GM12873 (cell line): ENCODE data around the gene NDC80.
A peak's percentile ranks its signal among the peaks of the same experiment; 100 is the strongest.

ENCODE experiments used
- TF ChIP-seq, protein P1 (sequence below): IDR thresholded peaks from 2 replicates; pipeline ENCODE4 v1.5.1; 2012; ENCODE audit warnings: low read depth, mild to moderate bottlenecking, moderate library complexity, low read length, control low read depth; ENCODE audit not compliant: insufficient read depth; ENCODE audit errors: missing control alignments

Gene NDC80

DNA sequence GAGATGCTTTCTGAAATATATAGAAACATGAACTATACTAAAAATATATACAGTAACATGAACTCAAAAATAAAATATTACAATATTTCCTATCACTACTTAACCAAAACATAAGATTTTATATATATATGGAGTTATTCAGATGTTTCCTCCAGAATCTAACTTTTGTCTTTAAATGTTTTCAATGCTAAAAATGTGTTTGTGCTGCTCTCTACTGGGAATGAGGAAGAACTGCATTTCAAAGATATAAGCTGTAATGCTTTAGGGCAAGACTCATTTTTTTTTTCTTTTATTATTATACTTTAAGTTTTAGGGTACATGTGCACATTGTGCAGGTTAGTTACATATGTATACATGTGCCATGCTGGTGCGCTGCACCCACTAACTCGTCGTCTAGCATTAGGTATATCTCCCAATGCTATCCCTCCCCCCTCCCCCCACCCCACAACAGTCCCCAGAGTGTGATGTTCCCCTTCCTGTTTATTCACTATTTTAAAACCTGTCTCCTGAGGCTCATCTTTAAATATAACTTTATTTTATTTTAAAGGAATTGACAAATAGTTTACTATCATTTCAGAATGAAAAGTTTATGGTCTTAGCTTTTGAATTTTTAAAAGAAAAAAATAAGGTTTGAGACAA lies 29.3 kb upstream of the NDC80 start:
- TF ChIP-seq, protein P1, sequence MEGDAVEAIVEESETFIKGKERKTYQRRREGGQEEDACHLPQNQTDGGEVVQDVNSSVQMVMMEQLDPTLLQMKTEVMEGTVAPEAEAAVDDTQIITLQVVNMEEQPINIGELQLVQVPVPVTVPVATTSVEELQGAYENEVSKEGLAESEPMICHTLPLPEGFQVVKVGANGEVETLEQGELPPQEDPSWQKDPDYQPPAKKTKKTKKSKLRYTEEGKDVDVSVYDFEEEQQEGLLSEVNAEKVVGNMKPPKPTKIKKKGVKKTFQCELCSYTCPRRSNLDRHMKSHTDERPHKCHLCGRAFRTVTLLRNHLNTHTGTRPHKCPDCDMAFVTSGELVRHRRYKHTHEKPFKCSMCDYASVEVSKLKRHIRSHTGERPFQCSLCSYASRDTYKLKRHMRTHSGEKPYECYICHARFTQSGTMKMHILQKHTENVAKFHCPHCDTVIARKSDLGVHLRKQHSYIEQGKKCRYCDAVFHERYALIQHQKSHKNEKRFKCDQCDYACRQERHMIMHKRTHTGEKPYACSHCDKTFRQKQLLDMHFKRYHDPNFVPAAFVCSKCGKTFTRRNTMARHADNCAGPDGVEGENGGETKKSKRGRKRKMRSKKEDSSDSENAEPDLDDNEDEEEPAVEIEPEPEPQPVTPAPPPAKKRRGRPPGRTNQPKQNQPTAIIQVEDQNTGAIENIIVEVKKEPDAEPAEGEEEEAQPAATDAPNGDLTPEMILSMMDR: peak; percentile 54

DNA sequence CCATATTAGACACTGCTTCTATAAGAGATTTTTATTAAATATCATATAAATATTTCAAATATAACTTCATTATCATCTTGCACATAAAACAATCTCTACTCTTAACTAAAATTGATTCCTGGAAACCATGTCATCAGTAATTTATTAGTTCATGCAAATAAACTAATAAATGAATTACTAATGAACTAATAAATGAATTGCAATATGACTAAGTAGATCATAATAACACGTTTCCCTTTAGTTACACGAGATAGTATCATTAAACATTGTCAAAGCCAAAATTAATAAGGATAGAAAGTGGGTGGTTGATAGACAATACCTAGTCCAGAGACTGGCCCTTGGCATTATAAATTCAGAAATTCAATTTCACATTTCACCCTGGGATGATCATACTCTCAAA lies 26.2 kb upstream of the NDC80 start:
- TF ChIP-seq, protein P1: no peak

DNA sequence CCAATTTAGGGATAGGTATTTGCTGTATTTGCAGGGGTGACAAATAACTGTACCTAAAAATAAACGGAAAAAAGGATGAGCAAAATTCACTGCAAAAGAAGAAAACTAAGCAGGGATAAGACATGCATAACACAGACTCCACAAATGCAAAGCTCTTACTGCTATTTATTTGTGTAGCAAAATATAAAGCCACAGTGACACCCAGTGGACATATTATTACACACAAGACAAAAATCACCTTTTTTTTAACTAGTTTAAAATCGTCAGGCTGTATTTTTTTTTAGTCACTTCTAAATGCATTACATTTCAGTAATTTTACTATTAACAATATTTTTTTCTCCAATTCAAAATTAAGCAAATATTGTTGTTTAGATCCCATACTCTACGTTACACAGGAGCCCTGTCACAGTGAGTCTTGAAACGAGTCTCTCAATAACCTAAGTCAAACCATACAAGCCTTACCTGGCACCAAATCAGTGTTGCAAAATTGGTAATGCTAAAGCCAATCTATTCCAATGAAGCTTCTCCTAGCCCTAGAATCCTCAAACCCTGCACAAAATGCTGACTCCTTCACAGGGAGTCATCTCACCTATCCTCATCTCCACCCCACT lies 23.8 kb upstream of the NDC80 start:
- TF ChIP-seq, protein P1: peak; percentile 49

DNA sequence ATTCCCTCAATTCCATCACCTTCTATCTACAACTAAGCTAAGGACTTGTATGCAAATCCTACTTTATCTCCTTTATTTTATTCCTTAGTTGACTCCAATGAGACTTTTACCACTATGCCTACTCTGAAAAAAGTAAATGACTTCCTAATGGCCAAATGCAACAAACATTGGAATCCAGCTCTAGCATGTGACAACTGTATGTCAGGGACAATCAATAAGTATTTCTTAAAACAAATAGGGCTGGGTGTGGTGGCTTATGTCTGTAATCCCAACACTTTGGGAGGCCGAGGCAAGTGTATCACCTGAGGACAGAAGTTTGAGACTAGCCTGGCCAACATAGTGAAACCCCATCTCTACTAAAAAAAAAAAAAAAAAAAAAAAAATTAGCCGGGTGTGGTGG lies 21.9 kb upstream of the NDC80 start:
- TF ChIP-seq, protein P1: no peak

DNA sequence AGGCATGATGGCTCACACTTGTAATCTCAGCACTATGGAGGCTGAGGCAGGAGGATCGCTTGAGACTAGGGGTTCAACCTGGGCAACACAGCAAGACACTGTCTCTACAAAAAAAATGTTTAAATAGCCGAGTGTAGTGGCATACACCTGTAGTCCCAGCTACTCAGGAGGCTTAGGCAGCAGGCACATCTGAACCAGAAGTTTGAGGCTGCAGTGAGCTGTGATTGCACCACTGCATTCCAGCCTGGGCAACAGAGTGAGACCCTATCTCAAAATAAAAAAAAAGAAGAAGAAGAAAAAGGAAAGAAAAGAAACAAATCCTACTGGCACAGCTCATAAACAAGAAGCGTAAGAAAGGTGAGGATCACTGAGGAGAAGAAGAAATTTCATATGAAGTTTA lies 19.9 kb upstream of the NDC80 start:
- TF ChIP-seq, protein P1: no peak

DNA sequence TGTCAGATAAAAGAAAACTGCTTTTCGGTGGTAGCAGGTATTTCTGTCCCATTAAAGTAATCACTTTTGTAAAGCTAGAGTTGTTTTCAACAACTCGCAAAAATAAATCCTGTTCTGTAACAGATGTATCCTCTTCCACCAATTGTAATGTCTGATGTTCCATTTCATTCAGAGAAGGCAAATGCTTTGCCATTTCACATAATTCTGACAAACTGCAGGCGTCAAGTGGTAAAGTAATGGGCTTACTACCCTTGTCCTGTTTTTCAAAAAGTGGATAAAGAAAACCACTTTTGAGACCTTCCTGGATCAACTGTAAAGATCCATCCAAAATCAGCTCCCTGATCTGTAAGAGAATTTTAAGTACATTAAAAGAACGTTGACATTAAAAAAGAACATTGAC lies 16.7 kb upstream of the NDC80 start:
- TF ChIP-seq, protein P1: no peak

DNA sequence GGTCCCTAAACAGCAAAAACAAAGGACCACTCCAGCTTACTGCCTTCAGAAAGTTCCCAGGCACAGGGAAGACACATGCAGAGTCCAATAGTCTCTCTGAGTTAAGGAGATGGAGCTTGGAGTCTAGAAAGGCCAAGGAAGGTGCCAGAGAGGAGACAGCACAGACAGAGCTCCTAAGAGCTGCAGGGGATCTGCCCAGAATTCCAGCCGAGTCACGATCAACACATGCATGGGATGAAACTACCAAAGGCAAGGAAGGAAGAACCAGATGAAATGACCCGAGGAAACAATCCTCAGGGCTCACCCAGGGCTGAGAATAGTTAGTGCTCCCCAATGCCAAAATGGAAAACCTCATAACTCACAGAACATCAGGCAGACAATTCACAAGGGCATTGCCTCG lies 15.5 kb upstream of the NDC80 start:
- TF ChIP-seq, protein P1: no peak
